GM23338 (cell line): ENCODE results near the gene PDXDC1. TPM values are rescaled to one million over a fixed set of nuclear protein-coding genes. Genes with fewer than 3 reads are reported as not detected.
"Not testable (repeated sequence)": the region's sequence is repeated elsewhere in the genome, so short reads cannot be mapped to it uniquely, and the experiment has no call there.

Experiments used
- ATAC-seq: fragments of 200-7000 bp; cut with Tn5 transposase; 3 replicates; pipeline ENCODE4 v1.9.1; 2020
- DNase-seq: peaks from one replicate; pipeline ENCODE4 v3.0.0-alpha.2; 2015; ENCODE audit warnings: low spot score
- H2AFZ ChIP-seq: fragments of 200-600 bp; sonication (generic); 2 replicates; pipeline ENCODE4 v1.8.0; 2016; ENCODE audit warnings: antibody characterized with exemption, mild to moderate bottlenecking, moderate library complexity
- H3F3A ChIP-seq: fragments of 200-600 bp; sonication (generic); replicated peaks from 2 replicates; pipeline ENCODE4 v1.8.0; 2017; ENCODE audit warnings: antibody characterized with exemption, mixed run types, low read depth
- H3K27ac ChIP-seq: fragments of 200-600 bp; sonication (generic); 2 replicates; pipeline ENCODE4 v1.6.1; 2016; ENCODE audit warnings: low read depth
- H3K27me3 ChIP-seq: fragments of 200-600 bp; sonication (generic); 2 replicates; pipeline ENCODE4 v1.8.0; 2016; ENCODE audit warnings: mild to moderate bottlenecking, mixed run types, moderate library complexity; ENCODE audit not compliant: insufficient read depth
- H3K36me3 ChIP-seq: fragments of 200-600 bp; sonication (generic); 2 replicates; pipeline ENCODE4 v1.8.0; 2016; ENCODE audit warnings: mild to moderate bottlenecking; ENCODE audit not compliant: insufficient read depth
- H3K4me1 ChIP-seq: fragments of 200-600 bp; sonication (generic); 2 replicates; pipeline ENCODE4 v1.8.0; 2016; ENCODE audit warnings: mild to moderate bottlenecking, moderate library complexity; ENCODE audit not compliant: insufficient read depth
- H3K4me2 ChIP-seq: fragments of 200-600 bp; sonication (generic); 2 replicates; pipeline ENCODE4 v1.7.1; 2017; ENCODE audit warnings: mixed run types
- H3K4me3 ChIP-seq: fragments of 200-600 bp; sonication (generic); 2 replicates; pipeline ENCODE4 v1.6.1; 2016; ENCODE audit warnings: mixed run types
- H3K79me2 ChIP-seq: fragments of 200-600 bp; sonication (generic); replicated peaks from 2 replicates; pipeline ENCODE4 v1.8.0; 2017; ENCODE audit warnings: mild to moderate bottlenecking; ENCODE audit not compliant: insufficient read depth
- H3K9me2 ChIP-seq: fragments of 200-600 bp; sonication (generic); 2 replicates; pipeline ENCODE4 v1.8.0; 2017; ENCODE audit not compliant: insufficient read depth
- H4K20me1 ChIP-seq: fragments of 200-600 bp; sonication (generic); replicated peaks from 2 replicates; pipeline ENCODE4 v1.8.0; 2017; ENCODE audit warnings: mild to moderate bottlenecking; ENCODE audit not compliant: insufficient read depth
- H3K27ac Mint-ChIP-seq: 2 replicates; pipeline ENCODE4 v1.8.0; 2020; ENCODE audit warnings: inconsistent platforms, mild to moderate bottlenecking, moderate library complexity, mixed read lengths
- H3K27me3 Mint-ChIP-seq: 3 replicates; pipeline ENCODE4 v1.8.0; 2022; ENCODE audit warnings: low read depth, mild to moderate bottlenecking, moderate library complexity, mixed read lengths, inconsistent platforms; ENCODE audit not compliant: insufficient read depth, poor library complexity
- H3K36me3 Mint-ChIP-seq: 3 replicates; pipeline ENCODE4 v1.8.0; 2021; ENCODE audit warnings: low read depth, mild to moderate bottlenecking, inconsistent platforms, moderate library complexity, mixed read lengths
- H3K4me1 Mint-ChIP-seq: 3 replicates; pipeline ENCODE4 v1.8.0; 2020; ENCODE audit warnings: mild to moderate bottlenecking, inconsistent platforms, mixed read lengths
- H3K4me3 Mint-ChIP-seq: 3 replicates; pipeline ENCODE4 v1.8.0; 2021; ENCODE audit warnings: moderate library complexity, mild to moderate bottlenecking, inconsistent platforms, mixed read lengths
- H3K9me3 Mint-ChIP-seq: 3 replicates; pipeline ENCODE4 v1.8.0; 2020; ENCODE audit warnings: moderate library complexity, mild to moderate bottlenecking, inconsistent platforms, mixed read lengths
- polyA plus RNA-seq: library from polyadenylated mRNA; unstranded; fragments of >200 nt; fragmentation: Nextera tagmentation; extraction: Ambion mirVana; gene quantifications from 2 replicates; pipeline ENCODE4 v1.2.1, GENCODE V29; 2016
- total RNA-seq: library from RNA; depleted of rRNA; stranded (reverse); fragments of >200 nt; shearing (Covaris generic); gene quantifications from 2 replicates; pipeline ENCODE4 v1.2.3, GENCODE V29; 2014

The PDXDC1 gene
- total and polyA plus RNA-seq, 2 experiments from 2014 or later, result 40.0 to 91.6 TPM

GRCh38 chr16:15166177-15166576 is 191.4 kb downstream of the PDXDC1 start:
- not testable (repeated sequence) for H3F3A ChIP-seq, H4K20me1 ChIP-seq, H3K4me3 Mint-ChIP-seq

GRCh38 chr16:15168303-15168702 is 193.5 kb downstream of the PDXDC1 start:
- H3K27ac ChIP-seq, ATAC-seq, DNase-seq, H3K4me3 ChIP-seq, H2AFZ ChIP-seq, H3K4me1 ChIP-seq, H3K36me3 ChIP-seq, H3K4me3 Mint-ChIP-seq, H4K20me1 ChIP-seq, H3K4me2 ChIP-seq, H3K36me3 Mint-ChIP-seq, H3K27me3 Mint-ChIP-seq, H3K27me3 ChIP-seq, H3K4me1 Mint-ChIP-seq, H3F3A ChIP-seq, H3K27ac Mint-ChIP-seq, H3K9me3 Mint-ChIP-seq, H3K9me2 ChIP-seq, H3K79me2 ChIP-seq: not testable (repeated sequence)

More at GRCh38 chr16:15166177-15166576, 191.4 kb downstream of the PDXDC1 start:
- not testable (repeated sequence) for H3K36me3 ChIP-seq, H3K9me3 Mint-ChIP-seq, H3K4me3 ChIP-seq, H3K79me2 ChIP-seq, H3K27me3 ChIP-seq, H3K4me2 ChIP-seq, H3K4me1 ChIP-seq, H3K9me2 ChIP-seq, H2AFZ ChIP-seq, DNase-seq, H3K27me3 Mint-ChIP-seq, H3K27ac Mint-ChIP-seq, H3K36me3 Mint-ChIP-seq, H3K27ac ChIP-seq
- ATAC-seq, result peak; percentile 63
- H3K4me1 Mint-ChIP-seq, result peaks cover 21% of the 10 kb centered on the region; the same call in 2 of the 3 replicates

- not testable (repeated sequence) for ATAC-seq, H3K27ac ChIP-seq
These were observed 194.3 kb downstream of the PDXDC1 start for GRCh38 chr16:15168953-15169652.

GRCh38 chr16:15179909-15180308 is 205.1 kb downstream of the PDXDC1 start:
- H3K4me3 ChIP-seq, H3K9me3 Mint-ChIP-seq, H3K27me3 ChIP-seq, H3K36me3 ChIP-seq, H3K9me2 ChIP-seq, H3K27ac ChIP-seq, H3K4me3 Mint-ChIP-seq, H3K27me3 Mint-ChIP-seq, H3K4me2 ChIP-seq, H3K4me1 Mint-ChIP-seq, H4K20me1 ChIP-seq, H3F3A ChIP-seq, H3K4me1 ChIP-seq, H3K27ac Mint-ChIP-seq, H3K79me2 ChIP-seq, ATAC-seq, H2AFZ ChIP-seq, H3K36me3 Mint-ChIP-seq, DNase-seq: not testable (repeated sequence)

More at GRCh38 chr16:15168953-15169652, 194.3 kb downstream of the PDXDC1 start:
- H3K4me1 Mint-ChIP-seq, H3K36me3 Mint-ChIP-seq, H3F3A ChIP-seq, H3K9me2 ChIP-seq, H3K27ac Mint-ChIP-seq, H3K27me3 ChIP-seq, H3K4me1 ChIP-seq, H3K36me3 ChIP-seq, H2AFZ ChIP-seq, H3K4me2 ChIP-seq, H3K9me3 Mint-ChIP-seq, H3K4me3 Mint-ChIP-seq, H3K79me2 ChIP-seq, DNase-seq, H3K27me3 Mint-ChIP-seq, H4K20me1 ChIP-seq, H3K4me3 ChIP-seq: not testable (repeated sequence)

GRCh38 chr16:15180946-15181345 is 206.1 kb downstream of the PDXDC1 start:
- H3K9me2 ChIP-seq, H3F3A ChIP-seq, H3K36me3 ChIP-seq, H3K4me1 Mint-ChIP-seq, H3K79me2 ChIP-seq, H3K27ac Mint-ChIP-seq, DNase-seq, H3K4me2 ChIP-seq, H3K27ac ChIP-seq, H3K27me3 Mint-ChIP-seq, H2AFZ ChIP-seq, H3K4me3 ChIP-seq, H3K9me3 Mint-ChIP-seq, H3K36me3 Mint-ChIP-seq, H4K20me1 ChIP-seq, ATAC-seq, H3K4me3 Mint-ChIP-seq, H3K4me1 ChIP-seq, H3K27me3 ChIP-seq: not testable (repeated sequence)
